Loucy (cell line): ENCODE results near the gene MYRIP.

Experiments
- H2AFZ ChIP-seq: fragments of 200-600 bp; sonication (generic); 2 replicates; pipeline ENCODE4 v1.6.0; 2016; ENCODE audit warnings: antibody characterized with exemption, mild to moderate bottlenecking, low read length, moderate library complexity
- H3F3A ChIP-seq: fragments of 200-600 bp; 2 replicates; pipeline ENCODE4 v1.6.0; 2016; ENCODE audit warnings: antibody characterized with exemption, low read depth, mild to moderate bottlenecking
- H3K27me3 ChIP-seq: fragments of 200-600 bp; sonication (generic); 2 replicates; pipeline ENCODE4 v1.6.1; 2014; ENCODE audit warnings: low read length, mild to moderate bottlenecking; ENCODE audit not compliant: insufficient read depth, poor library complexity, severe bottlenecking
- H3K36me3 ChIP-seq: fragments of 200-600 bp; sonication (generic); 2 replicates; pipeline ENCODE4 v1.6.1; 2016; ENCODE audit warnings: low read length; ENCODE audit not compliant: insufficient read depth
- H3K4me1 ChIP-seq: fragments of 200-600 bp; sonication (generic); 2 replicates; pipeline ENCODE4 v1.5.1; 2014; ENCODE audit warnings: low read length, mild to moderate bottlenecking; ENCODE audit not compliant: insufficient read depth, poor library complexity, severe bottlenecking
- H3K4me2 ChIP-seq: fragments of 200-600 bp; sonication (generic); 2 replicates; pipeline ENCODE4 v1.6.0; 2014; ENCODE audit warnings: antibody characterized with exemption, low read length, low read depth, mild to moderate bottlenecking; ENCODE audit not compliant: poor library complexity, severe bottlenecking
- H3K4me3 ChIP-seq: fragments of 200-600 bp; sonication (generic); 2 replicates; pipeline ENCODE4 v1.5.1; 2014; ENCODE audit warnings: low read length, mild to moderate bottlenecking, mixed read lengths; ENCODE audit not compliant: poor library complexity, severe bottlenecking
- H3K79me2 ChIP-seq: fragments of 200-600 bp; sonication (generic); 2 replicates; pipeline ENCODE4 v1.6.1; 2014; ENCODE audit warnings: low read length; ENCODE audit not compliant: insufficient read depth
- H3K9ac ChIP-seq: fragments of 200-600 bp; sonication (generic); 2 replicates; pipeline ENCODE4 v1.6.0; 2014; ENCODE audit warnings: mild to moderate bottlenecking, low read depth, low read length, moderate library complexity; ENCODE audit not compliant: poor library complexity, severe bottlenecking
- H3K9me2 ChIP-seq: fragments of 200-600 bp; sonication (generic); replicated peaks from 2 replicates; pipeline ENCODE4 v1.6.1; 2016; ENCODE audit warnings: low read depth, low read length, mixed read lengths
- H3K9me3 ChIP-seq: fragments of 200-600 bp; sonication (generic); 2 replicates; pipeline ENCODE4 v1.6.1; 2014; ENCODE audit warnings: mild to moderate bottlenecking, antibody characterized with exemption, low read length, low read depth; ENCODE audit not compliant: insufficient read depth
- H4K20me1 ChIP-seq: fragments of 200-600 bp; sonication (generic); 2 replicates; pipeline ENCODE4 v1.6.0; 2014; ENCODE audit warnings: antibody characterized with exemption, low read length, mild to moderate bottlenecking; ENCODE audit not compliant: insufficient read depth, poor library complexity, severe bottlenecking
- EZH2phosphoT487 ChIP-seq: fragments of 200-600 bp; IDR thresholded peaks from 2 replicates; pipeline ENCODE4 v1.6.1; 2018; ENCODE audit warnings: antibody characterized with exemption, mild to moderate bottlenecking, moderate library complexity, borderline replicate concordance
- TF ChIP-seq, protein P1 (sequence below): fragments of 200-600 bp; sonication (generic); conservative IDR thresholded peaks from 2 replicates; pipeline ENCODE4 v1.5.1; 2014; ENCODE audit warnings: mild to moderate bottlenecking, antibody characterized with exemption, low read length

The MYRIP gene

DNA sequence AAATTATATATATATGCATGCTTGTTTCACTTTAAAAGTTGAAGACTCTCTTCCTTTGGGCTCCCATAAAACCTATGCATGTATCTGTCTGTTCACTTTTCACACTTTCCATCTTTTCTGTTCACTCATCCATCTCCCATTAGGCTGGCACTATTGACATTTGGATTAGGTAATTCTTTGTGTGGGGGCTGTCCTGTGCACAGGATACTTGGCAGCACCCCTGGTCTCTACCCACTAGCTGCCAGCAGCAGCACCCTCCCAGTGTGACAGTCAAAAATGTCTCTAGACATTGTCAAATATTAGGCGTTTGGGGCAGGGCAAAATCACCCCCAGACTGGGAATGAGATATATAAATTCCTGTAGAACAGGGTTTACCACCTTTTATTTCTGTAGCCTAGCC, 427.8 kb downstream of the MYRIP start:
- no peak for TF ChIP-seq EZH2phosphoT487
- TF ChIP-seq, protein P1, sequence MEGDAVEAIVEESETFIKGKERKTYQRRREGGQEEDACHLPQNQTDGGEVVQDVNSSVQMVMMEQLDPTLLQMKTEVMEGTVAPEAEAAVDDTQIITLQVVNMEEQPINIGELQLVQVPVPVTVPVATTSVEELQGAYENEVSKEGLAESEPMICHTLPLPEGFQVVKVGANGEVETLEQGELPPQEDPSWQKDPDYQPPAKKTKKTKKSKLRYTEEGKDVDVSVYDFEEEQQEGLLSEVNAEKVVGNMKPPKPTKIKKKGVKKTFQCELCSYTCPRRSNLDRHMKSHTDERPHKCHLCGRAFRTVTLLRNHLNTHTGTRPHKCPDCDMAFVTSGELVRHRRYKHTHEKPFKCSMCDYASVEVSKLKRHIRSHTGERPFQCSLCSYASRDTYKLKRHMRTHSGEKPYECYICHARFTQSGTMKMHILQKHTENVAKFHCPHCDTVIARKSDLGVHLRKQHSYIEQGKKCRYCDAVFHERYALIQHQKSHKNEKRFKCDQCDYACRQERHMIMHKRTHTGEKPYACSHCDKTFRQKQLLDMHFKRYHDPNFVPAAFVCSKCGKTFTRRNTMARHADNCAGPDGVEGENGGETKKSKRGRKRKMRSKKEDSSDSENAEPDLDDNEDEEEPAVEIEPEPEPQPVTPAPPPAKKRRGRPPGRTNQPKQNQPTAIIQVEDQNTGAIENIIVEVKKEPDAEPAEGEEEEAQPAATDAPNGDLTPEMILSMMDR: no peak

DNA sequence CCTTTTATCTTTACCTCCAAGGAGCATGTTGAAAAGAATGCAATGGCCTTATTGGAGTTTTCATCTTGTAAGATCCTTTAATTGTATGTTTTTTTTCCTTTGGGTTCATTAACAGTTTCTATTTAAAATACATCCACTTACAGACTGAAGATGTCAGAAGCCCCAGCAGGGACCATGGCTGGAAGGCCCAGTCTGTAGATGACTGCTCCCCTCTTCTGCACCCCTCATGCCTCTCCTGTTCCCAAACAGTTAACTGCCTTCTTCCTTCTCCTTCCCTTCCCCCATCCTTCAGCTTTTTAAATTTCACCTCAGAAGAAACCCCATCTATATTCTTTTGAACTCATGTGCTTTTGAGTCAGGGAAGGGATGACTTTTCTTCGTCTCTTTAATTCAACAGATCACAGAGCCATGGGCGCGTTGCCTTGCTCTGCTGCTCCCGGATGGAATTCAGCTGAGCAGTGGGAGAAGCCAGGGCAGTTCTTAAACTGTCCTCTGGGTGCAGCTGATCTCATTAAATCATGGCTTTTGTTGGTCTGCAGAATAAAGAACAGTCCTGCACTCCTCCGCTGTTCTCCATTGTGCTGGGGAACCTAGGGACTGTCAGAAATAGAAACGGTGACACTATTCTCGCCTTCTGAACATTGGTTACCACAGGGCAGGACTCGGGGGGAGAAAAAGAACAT, 428.6 kb downstream of the MYRIP start:
- no peaks in the 10 kb centered on the region for H3K9me3 ChIP-seq
- no peaks in the 10 kb centered on the region for H3K36me3 ChIP-seq
- no peak overlapping the region for H3K4me2 ChIP-seq
- no peaks in the 10 kb centered on the region for H3K79me2 ChIP-seq
- H3F3A ChIP-seq: no peaks in the 10 kb centered on the region
- no peak for TF ChIP-seq EZH2phosphoT487
- TF ChIP-seq, protein P1: no peak; the same call in 1 of the 2 replicates
- H2AFZ ChIP-seq: no peak overlapping the region
- no peak overlapping the region for H3K9ac ChIP-seq
- no peaks in the 10 kb centered on the region for H3K4me1 ChIP-seq
- no peak overlapping the region for H3K4me3 ChIP-seq
- no peaks in the 10 kb centered on the region for H3K9me2 ChIP-seq
- H4K20me1 ChIP-seq: no peaks in the 10 kb centered on the region
- no peaks in the 10 kb centered on the region for H3K27me3 ChIP-seq

More for the DNA sequence above, 427.8 kb downstream of the MYRIP start:
- H3F3A ChIP-seq: no peaks in the 10 kb centered on the region
- no peak overlapping the region for H3K4me2 ChIP-seq
- H4K20me1 ChIP-seq: no peaks in the 10 kb centered on the region
- no peak overlapping the region for H3K9ac ChIP-seq
- no peaks in the 10 kb centered on the region for H3K79me2 ChIP-seq
- no peaks in the 10 kb centered on the region for H3K9me2 ChIP-seq
- no peaks in the 10 kb centered on the region for H3K4me1 ChIP-seq
- no peak overlapping the region for H3K4me3 ChIP-seq
- no peak overlapping the region for H2AFZ ChIP-seq
- no peaks in the 10 kb centered on the region for H3K36me3 ChIP-seq
- no peaks in the 10 kb centered on the region for H3K9me3 ChIP-seq
- no peaks in the 10 kb centered on the region for H3K27me3 ChIP-seq

DNA sequence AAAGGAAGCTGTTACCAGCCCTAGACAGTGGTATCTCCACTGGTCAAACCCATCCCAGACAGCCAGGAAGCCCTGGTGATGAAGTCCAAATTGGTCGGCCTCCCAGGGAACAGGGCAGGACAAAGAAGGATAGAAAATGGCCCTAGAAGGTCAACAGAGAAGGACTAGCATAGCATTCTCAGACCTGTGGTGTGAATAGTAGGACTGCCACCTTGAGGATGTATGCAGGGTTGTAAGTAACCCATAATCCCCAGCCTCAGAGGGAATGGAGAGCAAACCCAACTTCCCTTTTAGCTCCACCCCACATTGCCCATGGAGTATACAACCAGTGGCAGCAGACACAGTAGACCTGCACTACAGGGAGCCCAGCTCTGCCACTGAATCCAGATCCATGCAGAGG, 431.5 kb downstream of the MYRIP start:
- H3K4me2 ChIP-seq: no peak overlapping the region
- no peaks in the 10 kb centered on the region for H3K27me3 ChIP-seq
- no peaks in the 10 kb centered on the region for H3K79me2 ChIP-seq
- no peak overlapping the region for H3K9ac ChIP-seq
- no peaks in the 10 kb centered on the region for H3K9me3 ChIP-seq
- no peak overlapping the region for H3K4me3 ChIP-seq
- no peak overlapping the region for H2AFZ ChIP-seq
- TF ChIP-seq, protein P1: peak; percentile 32
- TF ChIP-seq EZH2phosphoT487: no peak
- H3K4me1 ChIP-seq: no peaks in the 10 kb centered on the region
- H3K36me3 ChIP-seq: no peaks in the 10 kb centered on the region
- no peaks in the 10 kb centered on the region for H3F3A ChIP-seq
- H3K9me2 ChIP-seq: no peaks in the 10 kb centered on the region
- H4K20me1 ChIP-seq: no peaks in the 10 kb centered on the region
